Measurements from ENCODE around the gene SH3GL3.

Gene SH3GL3

DNA sequence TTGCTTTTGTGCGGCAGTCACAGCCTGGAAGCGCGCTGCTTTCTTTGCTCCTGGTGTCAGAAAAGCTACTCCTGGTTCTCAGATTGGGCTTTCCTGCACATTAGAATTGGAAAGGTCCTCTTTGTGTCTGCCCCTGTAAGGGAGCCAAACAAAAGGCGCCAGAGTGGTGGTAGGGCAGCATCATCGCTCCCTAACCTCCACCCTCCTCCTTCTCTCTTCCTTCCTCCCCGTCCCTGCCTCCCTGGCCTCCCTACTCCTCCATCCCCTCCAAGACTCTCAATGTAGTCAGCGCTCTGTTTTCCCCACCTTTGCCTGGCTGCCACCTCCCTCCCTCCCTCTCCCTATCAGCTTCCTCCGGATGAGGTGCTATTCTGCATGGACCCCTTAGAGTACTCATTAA lies 65.3 kb downstream of the SH3GL3 start:
- DNase-seq: no peak

DNA sequence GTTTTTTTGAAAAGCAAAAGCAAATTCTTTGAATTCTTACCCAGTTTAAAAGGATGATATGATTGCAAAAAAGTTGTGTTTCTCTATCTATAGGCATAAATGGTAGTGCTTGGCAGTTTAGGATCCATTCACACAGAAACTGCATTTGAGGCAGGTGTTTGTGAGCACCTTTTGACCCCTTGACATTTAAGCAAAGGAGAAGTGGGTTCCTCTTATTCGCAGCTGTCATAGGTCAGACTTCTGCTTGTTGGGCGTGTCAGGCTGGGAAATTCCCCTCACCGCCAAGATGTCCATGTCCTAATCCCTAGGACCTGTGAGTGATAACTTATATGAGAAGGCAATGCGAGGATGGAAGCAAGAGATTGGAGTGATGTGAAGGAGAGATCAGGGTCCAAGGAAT lies 67.4 kb downstream of the SH3GL3 start:
- DNase-seq: no peak

DNA sequence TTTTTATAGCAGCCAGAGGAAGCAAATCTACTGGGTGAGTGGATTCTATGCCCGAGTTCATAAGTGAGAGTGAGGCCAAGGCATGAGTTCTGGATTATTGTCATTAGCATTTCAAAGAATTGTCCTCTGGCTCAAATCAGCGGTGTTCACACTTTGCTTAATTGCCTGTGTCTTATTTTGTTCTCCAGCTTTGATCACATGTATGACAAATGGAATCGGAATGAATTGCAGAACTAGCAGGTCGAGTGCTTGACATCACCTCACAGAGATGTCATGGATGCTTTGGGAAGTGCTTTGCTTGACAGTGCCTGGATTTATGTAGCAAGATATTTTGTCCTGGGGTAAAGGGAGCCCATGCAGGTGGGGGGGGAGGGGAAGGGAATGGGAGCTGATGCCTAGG lies 68.0 kb downstream of the SH3GL3 start:
- DNase-seq: no peak

DNA sequence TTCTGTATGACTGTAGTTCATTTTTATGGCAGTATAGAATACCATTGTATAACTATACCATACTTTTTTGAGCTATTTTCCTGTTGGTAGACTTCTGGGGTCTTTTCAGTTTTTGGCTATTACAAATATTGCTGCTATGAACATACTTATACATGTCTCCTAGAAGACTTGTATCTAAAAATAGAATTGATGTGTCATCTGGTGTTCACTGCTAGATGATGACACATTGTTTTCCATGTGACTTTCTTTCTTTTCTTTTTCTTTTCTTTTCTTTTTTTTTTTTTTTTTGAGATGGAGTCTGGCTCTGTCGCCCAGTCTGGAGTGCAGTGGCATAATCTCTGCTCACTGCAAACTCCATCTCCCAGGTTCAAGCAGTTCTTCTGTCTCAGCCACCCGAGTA lies 69.8 kb downstream of the SH3GL3 start:
- DNase-seq: no peak

DNA sequence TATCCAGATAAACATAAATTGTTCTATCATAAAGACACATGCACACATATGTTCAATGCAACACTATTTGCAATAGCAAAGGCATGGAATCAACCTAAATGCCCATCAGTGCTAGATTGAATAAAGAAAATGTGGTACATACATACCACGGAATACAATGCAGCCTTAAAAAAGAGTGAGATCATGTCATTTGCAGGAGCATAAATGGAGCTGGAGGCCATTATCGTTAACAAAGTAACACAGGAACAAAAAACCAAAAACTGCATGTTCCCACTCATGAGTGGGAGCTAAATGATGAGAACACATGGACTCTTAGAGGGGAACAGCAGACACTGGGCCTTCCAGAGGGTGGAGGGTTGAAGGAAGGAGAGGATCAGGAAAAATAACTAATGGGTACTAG lies 79.2 kb downstream of the SH3GL3 start:
- DNase-seq: no peak

DNA sequence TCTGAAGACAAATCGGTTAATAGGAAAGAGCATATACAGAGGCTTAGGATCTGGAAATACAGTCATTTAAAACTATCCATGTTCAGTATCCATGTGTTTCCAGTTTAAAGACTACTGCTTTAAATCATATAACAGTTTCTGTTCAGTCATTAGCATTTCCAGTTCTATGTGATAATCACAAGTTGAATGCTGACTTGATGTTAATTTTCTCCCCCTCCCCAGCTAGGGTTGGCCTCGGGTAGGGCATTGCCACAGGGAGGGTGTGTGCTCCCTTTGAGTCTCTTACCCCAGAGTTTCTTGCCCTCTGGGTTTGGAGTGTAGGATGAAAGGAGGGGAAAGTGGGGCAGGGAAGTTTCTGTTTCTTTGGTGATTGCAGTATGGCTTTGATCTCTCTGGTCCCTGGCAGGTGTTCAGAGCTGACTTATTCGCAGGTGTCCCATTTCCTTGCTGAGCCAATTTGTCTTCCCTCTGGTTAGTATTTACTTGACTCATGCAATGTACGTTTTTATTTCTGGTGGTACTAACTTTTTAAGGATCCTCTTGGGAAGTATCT lies 86.3 kb downstream of the SH3GL3 start:
- DNase-seq: no peak

DNA sequence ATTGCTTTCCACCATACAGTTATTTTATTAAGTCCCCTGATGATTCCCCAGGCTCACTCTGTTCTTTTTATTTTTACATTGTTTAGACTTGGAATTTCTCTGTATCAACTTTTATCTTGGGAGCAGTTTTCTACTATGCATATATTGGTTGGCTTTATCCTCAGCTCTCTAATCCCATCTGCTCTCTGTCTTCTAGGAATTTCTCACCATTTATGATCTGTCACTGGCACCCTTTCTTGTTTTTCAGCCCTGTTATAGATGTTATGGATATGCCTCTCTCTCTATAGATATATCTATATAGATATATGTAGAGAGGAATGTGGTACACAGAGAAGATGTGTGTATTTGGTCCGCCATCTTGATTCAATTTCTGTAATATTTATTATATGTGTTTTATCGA lies 90.5 kb downstream of the SH3GL3 start:
- no peak for DNase-seq

DNA sequence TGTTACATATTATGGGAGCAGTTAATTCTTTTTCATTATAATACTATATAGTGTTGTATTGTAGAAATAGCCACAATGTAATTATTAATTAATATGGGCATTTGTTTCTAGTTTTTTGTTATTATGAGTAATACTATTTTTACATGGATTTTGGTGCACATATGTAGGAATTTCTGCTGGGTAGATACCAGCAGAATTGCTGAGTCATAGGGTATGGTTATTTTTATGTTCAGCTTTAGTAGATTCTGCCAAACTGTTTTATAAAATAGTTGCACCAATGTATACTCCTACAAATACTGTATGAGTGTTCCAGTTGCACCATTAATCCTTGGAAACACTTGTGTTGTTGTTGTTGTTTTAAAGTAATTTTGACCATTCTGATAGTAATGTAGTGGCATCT lies 91.5 kb downstream of the SH3GL3 start:
- DNase-seq: no peak

DNA sequence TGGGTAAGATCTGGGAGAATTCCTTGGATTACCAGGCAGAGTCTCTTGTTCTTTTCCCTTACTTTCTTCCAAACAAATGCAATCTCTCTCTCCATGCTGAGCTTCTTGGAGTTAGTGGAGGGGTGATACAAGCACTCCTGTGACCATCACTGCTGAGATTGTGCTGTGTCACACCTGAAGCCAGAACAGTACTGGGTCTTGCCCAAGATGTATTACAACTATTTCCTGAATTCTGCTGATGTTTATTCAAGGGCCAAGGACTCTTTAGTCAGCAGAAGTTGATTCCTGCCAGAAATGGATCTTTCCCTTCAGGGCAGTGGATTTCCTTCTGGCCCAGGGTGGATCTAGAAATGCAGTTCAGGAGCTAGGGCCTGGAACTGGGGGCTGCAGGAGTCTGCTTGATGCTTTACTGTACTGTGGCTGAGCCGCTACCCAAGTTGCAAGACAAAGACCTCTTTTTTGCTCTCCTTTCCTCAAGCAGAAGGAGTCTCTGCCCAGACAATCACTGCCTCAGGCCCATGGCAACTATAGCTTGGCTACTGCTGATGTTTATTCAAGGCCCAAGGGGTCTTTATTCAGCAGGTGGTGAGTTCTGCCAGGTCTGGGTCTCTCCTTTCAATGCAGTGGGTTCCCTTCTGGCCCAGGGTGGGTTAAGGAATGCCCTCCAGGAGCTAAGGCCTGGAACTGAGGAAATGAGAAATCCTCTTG lies 98.8 kb downstream of the SH3GL3 start:
- DNase-seq: no peak

DNA sequence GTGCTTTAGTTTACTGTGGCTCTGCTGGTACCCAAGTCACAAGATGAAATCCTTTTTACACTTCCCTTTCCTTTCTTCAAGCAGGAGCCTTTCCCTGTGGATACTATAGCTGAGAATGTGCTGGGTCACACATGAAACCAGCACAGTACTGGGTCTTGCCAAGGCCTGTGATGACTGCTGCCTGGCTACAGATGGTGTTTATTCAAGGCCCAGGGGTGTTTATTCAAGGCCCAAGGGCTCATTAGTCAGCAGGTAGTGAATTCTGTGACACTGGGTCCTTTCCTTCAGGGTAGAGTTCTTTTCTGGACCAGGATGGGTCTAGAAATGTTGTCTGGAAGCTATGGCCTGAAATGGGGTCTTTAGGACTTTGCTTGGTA lies 99.4 kb downstream of the SH3GL3 start:
- DNase-seq: no peak

DNA sequence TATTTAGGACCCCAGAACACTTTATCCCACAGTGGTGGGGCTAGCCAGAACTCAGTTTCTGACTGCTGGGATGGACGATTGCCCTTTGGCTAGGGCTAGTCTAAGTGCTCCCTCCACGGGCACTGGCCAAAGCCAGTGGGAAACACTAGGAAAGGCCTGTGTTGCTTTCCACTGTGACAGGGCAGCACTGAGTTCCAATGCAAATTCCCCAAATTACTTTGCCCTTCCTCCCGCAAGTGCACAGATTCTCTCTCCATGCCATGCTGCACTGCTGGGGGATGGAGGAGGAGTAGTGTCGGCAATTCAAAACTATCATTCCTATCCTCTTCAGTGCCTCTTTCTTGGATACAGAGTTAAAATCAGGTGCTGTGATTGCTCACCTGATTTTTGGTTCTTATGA lies 100.0 kb downstream of the SH3GL3 start:
- no peak for DNase-seq

DNA sequence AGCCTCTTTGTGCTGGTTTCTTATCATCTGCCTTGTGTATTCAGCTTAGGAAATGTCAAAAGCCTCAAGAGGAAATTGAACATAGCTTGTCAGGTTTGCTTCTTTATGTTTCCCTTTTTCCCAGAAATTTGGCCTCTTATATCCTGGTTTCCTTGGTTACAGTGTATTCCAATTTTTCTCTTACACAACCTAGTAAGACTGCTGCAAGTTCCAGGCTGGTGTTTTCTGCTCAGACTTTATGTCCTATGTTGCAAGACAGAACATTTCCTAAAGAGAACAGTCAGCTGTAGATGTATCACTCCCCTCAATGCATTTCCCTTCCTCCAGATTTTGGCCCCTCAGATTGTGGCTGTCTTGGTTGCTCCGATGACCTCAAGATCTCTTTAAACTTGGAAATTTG lies 102.5 kb downstream of the SH3GL3 start:
- no peak for DNase-seq

DNA sequence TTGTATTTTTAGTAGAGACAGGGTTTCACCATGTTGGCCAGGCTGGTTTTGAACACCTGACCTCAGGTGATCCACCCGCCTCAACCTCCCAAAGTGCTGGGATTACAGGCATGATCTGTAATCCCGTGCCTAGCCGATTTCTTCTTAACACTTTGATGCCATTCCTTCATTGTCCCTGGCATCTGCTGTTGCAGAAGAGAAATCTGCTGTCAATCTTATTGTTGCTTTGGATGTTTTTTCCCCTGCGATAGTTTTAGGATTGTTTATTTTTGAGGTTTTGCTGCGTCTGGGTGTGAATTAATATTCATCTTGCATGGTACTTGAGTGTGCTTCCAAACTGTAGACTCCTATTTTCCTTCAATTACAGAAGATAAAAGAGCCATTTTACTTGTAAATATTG lies 107.4 kb downstream of the SH3GL3 start:
- no peak for DNase-seq

DNA sequence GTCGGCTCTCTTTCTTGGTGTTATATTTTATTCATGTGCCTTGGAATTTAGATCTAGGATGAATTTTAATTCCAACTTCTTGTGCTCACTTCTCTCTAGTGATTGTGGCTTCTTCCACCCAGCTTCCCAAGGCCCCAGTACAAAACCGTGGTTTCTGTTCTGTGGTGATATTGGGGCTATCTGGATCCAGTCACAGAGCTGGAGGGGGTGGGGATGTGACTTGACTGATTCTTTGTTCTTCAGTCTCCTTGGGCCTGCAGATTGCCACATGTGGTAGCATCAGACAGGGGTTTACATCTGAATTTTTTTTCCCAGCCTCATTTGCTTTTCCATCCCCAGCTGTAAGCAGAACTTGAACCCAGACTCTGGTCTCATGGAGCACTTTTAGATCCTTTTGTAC lies 108.2 kb downstream of the SH3GL3 start:
- DNase-seq: no peak

DNA sequence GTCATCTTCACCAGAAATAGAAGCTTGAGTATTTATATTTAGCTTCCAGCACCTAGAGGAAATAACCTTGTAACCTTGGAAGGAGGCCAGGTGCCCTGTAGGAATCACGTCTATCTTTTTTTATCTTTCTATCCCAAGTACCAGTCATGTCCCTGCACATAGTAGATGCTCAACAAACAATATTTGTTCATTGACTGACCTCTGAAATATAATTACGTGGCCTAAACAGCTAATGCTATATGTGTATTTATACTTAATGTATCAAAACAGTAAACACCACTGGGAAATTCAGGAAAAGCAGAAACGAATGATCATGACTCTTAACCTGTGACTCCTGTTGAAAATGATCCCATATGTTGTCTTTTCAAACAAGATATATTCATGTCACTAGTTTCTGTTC lies 108.9 kb downstream of the SH3GL3 start:
- no peak for DNase-seq

DNA sequence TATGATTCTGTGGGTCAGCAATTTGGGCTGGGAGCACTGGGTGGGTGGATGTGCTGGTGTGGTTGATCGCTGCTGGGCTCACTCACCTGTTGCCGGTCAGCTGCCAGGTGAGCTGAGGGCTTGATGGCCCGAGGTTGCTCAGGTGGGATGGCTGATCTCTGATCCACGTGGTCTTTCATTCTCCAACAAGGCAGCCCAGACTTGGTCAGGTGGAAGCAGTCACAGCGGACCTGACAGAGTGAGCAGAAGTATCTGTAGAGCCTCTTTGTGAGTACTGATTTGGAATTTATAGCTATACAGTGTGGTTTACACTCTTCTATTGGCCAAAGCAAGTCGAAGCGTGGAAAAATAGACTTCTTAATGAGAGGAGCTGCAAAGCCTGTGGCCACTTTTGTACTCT lies 109.6 kb downstream of the SH3GL3 start:
- DNase-seq: no peak

DNA sequence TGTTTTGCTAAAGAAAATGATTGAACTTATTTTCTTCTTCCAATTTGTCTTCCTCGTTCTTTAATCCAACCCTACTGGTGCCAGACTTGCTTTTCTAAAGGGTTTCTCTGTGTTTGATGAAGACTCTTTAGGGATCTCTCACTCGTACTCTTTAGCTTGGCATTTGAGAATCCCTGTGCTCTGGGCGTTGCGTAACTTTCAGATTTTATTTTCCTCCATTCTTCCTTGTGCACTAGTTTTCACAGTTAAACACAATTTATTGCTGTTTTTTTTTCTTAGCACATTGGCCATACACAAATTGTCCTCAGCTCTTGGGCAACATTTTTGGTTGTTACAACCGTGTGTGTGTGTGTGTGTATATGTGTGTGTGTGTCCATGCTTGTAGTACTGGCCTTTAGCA lies 111.0 kb downstream of the SH3GL3 start:
- no peak for DNase-seq

DNA sequence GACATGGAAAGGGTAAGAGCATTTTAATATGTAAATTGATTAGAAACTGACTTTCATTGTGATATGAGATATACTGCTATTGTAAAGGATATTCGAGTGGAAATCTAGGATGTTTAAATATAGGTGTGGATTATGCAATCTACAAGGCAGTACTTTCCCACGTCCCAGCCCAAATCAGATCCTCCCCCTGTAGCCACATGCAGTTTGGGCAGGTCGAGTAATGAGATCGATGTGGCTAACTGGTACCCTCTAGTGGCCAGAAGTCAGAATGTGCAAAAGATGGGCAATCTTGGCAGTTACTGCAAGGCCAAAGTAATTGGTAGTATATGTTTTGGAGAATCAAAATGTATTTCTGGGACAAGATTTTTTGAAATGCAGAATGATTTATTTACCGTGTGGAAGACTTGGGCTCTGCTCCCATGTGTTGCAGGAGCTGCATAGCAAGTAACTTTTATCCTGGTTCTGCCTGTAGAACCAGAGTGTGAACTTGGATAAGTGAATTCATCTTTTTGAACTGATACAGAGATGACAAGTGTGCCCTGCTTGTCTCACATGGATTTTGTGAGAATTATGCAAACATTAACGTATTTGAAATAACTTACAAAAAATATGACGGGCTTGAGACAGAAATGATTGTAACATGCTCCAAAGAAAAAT lies 112.3 kb downstream of the SH3GL3 start:
- no peak for DNase-seq

DNA sequence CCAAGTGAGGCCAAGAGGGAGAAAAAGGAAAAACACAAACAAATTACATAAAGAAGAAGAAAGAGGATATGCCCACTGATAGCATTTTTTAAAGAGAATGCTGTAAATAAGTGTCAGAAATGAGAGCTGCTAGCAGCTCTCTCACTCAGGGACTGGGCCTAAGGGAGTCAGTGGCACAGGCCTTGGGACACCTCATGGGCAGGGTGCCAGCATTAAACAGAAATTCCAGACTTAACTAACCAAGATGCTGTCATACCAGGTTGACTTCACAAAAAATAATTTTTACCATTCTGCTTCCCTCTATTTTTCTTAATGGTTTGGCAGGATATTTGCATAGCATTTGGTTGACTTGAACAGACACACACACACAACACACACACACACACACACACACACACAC lies 114.5 kb downstream of the SH3GL3 start:
- no peak for DNase-seq

DNA sequence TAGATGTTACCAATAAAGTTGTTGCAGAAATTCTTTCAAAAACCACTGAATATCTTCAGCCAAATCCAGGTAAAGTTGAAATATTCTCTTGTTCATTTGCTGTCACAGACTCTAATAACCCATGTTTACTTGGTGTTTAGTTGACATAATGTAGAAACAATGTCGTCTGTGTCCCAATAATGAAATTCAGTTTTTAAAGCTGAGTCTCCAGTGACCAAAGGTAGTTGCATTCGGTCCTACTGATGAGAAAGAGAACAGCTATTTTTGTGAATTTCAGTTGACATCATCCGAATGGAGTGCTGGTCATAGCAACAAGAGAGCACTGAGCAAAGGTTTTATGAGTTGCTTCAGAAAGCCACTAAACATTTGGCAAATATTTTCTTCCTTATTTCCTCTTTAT lies 118.0 kb downstream of the SH3GL3 start:
- no peak for DNase-seq

DNA sequence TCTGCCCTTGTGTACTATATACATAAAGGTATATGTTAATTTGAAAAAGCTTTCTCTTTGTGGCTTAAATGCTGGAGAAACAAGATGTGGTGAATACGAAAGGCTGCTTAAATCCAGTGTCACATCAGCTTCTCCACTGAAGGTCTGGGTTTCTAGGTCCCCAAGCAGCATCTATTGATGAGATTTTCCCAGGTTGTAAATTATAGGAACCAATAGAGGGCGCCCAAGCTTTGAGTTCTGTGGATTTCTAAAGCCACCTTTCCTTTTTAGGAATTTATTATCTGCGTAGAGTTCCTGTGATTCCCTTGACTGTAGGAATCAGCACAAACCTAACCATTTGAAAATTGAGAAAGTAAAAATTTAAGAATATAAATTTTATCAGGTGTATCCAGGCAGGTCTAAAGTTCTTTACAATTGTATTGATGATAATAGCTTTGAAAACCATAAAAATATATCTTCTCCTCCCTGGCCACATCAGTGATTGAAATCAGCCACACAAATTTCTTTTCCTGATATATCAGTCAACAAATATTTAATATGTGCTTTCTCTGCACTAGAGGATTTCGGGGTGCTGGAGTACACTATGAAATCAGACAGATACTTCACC lies 118.5 kb downstream of the SH3GL3 start:
- DNase-seq: no peak

DNA sequence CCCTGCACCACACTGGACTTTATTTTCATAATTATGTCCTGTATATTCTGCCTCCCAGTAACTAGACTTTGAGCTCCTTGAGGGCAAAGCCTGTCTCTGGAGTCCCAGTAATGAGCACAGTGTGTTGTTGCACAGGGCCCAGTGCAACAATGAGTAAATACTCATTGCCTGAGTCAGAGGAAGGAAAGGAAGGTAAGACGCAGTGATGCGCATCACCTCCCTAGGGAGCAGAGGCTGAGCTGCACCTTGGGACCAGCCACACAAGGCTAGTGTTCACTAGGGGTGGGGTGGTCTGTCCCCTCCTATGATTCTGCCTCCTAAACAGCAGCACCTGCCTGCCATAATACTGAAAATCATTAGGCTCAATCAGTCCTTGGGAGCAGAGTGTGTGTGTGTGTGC lies 120.2 kb downstream of the SH3GL3 start:
- DNase-seq: no peak

DNA sequence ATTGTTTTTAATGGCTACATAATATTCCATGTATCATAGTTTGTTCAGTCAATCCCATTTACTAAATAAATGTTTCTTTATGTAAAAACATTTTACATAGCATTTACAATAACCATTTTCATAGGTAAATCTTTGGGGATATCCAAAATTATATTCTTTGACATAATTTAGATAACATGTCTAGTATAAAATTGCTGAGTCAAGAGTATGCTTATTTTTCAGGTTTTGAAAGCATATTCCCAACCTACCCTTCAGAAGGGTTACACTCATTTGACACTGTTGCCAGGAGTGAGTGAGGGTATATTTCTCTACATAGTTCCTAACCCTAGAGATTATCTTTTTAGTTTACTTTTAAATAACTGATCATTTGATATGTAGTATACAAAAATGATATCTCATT lies 122.2 kb downstream of the SH3GL3 start:
- DNase-seq: no peak

DNA sequence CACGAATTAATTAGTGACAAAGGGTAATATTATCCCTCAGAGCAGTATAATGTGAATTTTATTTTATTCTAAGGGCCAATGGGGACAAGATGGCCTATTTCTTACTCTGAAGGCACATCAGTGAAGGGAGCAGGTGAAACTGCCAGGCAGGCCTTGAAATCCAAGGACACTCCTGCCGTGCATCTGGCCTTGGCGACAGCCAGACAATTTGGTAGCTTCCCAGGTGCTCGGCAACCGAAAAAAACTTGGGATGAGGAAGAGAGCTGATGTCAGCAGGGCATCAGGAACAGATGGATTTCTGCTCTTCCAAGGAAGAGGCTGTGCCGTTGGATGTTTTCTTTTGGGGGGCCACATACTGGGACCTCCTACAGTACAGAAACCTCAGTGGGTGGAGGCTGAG lies 123.6 kb downstream of the SH3GL3 start:
- no peak for DNase-seq
